H9 (cell line): ENCODE data around the gene MYRIP. TPM values are rescaled to one million over a fixed set of nuclear protein-coding genes. Genes with fewer than 3 reads are reported as not detected.

ENCODE experiments used
- DNase-seq: peaks from one replicate; pipeline ENCODE4 v3.0.0-alpha.2; 2017
- H2AFZ ChIP-seq: one replicate; pipeline ENCODE4 v1.6.1; 2013; ENCODE audit warnings: mild to moderate bottlenecking, low read length, control low read depth, moderate library complexity
- H2AK5ac ChIP-seq: 2 replicates; pipeline ENCODE4 v1.6.1; 2013; ENCODE audit warnings: low read length, control low read depth, mixed read lengths; ENCODE audit not compliant: insufficient read length
- H2BK120ac ChIP-seq: one replicate; pipeline ENCODE4 v1.6.1; 2013; ENCODE audit warnings: low read depth, mild to moderate bottlenecking, low read length, control low read depth, inconsistent platforms; ENCODE audit not compliant: poor library complexity, severe bottlenecking
- H2BK12ac ChIP-seq: 2 replicates; pipeline ENCODE4 v1.6.1; 2013; ENCODE audit warnings: low read length, control low read depth, mixed read lengths, low read depth; ENCODE audit not compliant: insufficient read length
- H2BK15ac ChIP-seq: 2 replicates; pipeline ENCODE4 v1.6.1; 2013; ENCODE audit warnings: low read depth, low read length, control low read depth
- H2BK20ac ChIP-seq: one replicate; pipeline ENCODE4 v1.6.1; 2013; ENCODE audit warnings: low read depth, mild to moderate bottlenecking, low read length, control low read depth, inconsistent platforms; ENCODE audit not compliant: poor library complexity, severe bottlenecking
- H2BK5ac ChIP-seq: 2 replicates; pipeline ENCODE4 v1.6.1; 2013; ENCODE audit warnings: low read length, control low read depth, mixed read lengths; ENCODE audit not compliant: insufficient read length
- H3K14ac ChIP-seq: 2 replicates; pipeline ENCODE4 v1.6.1; 2013; ENCODE audit warnings: low read length, control low read depth; ENCODE audit not compliant: insufficient read depth
- H3K18ac ChIP-seq: 2 replicates; pipeline ENCODE4 v1.6.1; 2013; ENCODE audit warnings: low read depth, mild to moderate bottlenecking, mixed read lengths, low read length, control low read depth; ENCODE audit not compliant: insufficient read length
- H3K23ac ChIP-seq: 2 replicates; pipeline ENCODE4 v1.6.1; 2013; ENCODE audit warnings: low read length, control low read depth, mixed read lengths, low read depth; ENCODE audit not compliant: insufficient read length
- H3K23me2 ChIP-seq: 2 replicates; pipeline ENCODE4 v1.6.1; 2013; ENCODE audit warnings: low read depth, mild to moderate bottlenecking, mixed read lengths, low read length, control low read depth; ENCODE audit not compliant: insufficient read length, poor library complexity, severe bottlenecking
- H3K27ac ChIP-seq: 2 replicates; pipeline ENCODE4 v1.5.1; 2013; ENCODE audit warnings: low read length, control low read depth, mixed read lengths, low read depth; ENCODE audit not compliant: insufficient read length
- H3K27me3 ChIP-seq: 2 replicates; pipeline ENCODE4 v1.6.1; 2013; ENCODE audit warnings: low read length, control low read depth, inconsistent platforms; ENCODE audit not compliant: insufficient read depth
- H3K4ac ChIP-seq: 2 replicates; pipeline ENCODE4 v1.6.1; 2013; ENCODE audit warnings: low read depth, mild to moderate bottlenecking, control low read depth, inconsistent platforms, low read length, moderate library complexity
- H3K4me1 ChIP-seq: 2 replicates; pipeline ENCODE4 v1.6.1; 2013; ENCODE audit warnings: low read length, control low read depth, inconsistent platforms; ENCODE audit not compliant: insufficient read depth
- H3K4me2 ChIP-seq: 2 replicates; pipeline ENCODE4 v1.6.1; 2013; ENCODE audit warnings: low read length, control low read depth, mixed read lengths; ENCODE audit not compliant: insufficient read length, insufficient read depth
- H3K56ac ChIP-seq: 2 replicates; pipeline ENCODE4 v1.6.1; 2013; ENCODE audit warnings: low read depth, mild to moderate bottlenecking, mixed read lengths, low read length, control low read depth; ENCODE audit not compliant: insufficient read length
- H3K79me1 ChIP-seq: 2 replicates; pipeline ENCODE4 v1.6.1; 2013; ENCODE audit warnings: low read depth, mild to moderate bottlenecking, moderate library complexity, low read length, control low read depth, inconsistent platforms; ENCODE audit not compliant: insufficient read depth, poor library complexity, severe bottlenecking
- H3K79me2 ChIP-seq: 2 replicates; pipeline ENCODE4 v1.6.1; 2013; ENCODE audit warnings: low read length, control low read depth, inconsistent platforms; ENCODE audit not compliant: insufficient read depth
- H3K9ac ChIP-seq: 2 replicates; pipeline ENCODE4 v1.6.1; 2013; ENCODE audit warnings: low read length, control low read depth, mixed read lengths; ENCODE audit not compliant: insufficient read length; ENCODE audit errors: extremely low read depth
- H3K9me3 ChIP-seq: one replicate; pipeline ENCODE4 v1.6.1; 2013; ENCODE audit warnings: low read depth, low read length, inconsistent platforms; ENCODE audit not compliant: control insufficient read depth
- H3T11ph ChIP-seq: one replicate; pipeline ENCODE4 v1.6.1; 2013; ENCODE audit warnings: mild to moderate bottlenecking, low read length, control low read depth, inconsistent platforms
- H4K20me1 ChIP-seq: one replicate; pipeline ENCODE4 v1.6.1; 2013; ENCODE audit not compliant: control insufficient read depth, insufficient read length, insufficient read depth
- H4K5ac ChIP-seq: 2 replicates; pipeline ENCODE4 v1.6.1; 2013; ENCODE audit warnings: low read depth, mild to moderate bottlenecking, mixed read lengths, low read length, control low read depth; ENCODE audit not compliant: insufficient read length
- H4K8ac ChIP-seq: replicated peaks from 2 replicates; pipeline ENCODE4 v1.6.1; 2013; ENCODE audit warnings: low read length, control low read depth, mixed read lengths, low read depth; ENCODE audit not compliant: insufficient read length
- H4K91ac ChIP-seq: 2 replicates; pipeline ENCODE4 v1.6.1; 2013; ENCODE audit warnings: low read depth, mild to moderate bottlenecking, moderate library complexity, mixed read lengths, low read length, control low read depth; ENCODE audit not compliant: insufficient read length
- H3K27ac Mint-ChIP-seq, 3 experiments: 2 replicates in 2 of 3; 3 replicates in 1 of 3; pipeline ENCODE4 v1.8.0; 2020 to 2021; ENCODE audit warnings: mixed read lengths in 3 of 3, mild to moderate bottlenecking in 1 of 3, moderate library complexity in 1 of 3
- H3K27me3 Mint-ChIP-seq: 2 replicates; pipeline ENCODE4 v1.8.0; 2021; ENCODE audit warnings: low read depth, mild to moderate bottlenecking, moderate library complexity, mixed read lengths
- H3K36me3 Mint-ChIP-seq, 3 experiments: 2 replicates in 2 of 3; 3 replicates in 1 of 3; pipeline ENCODE4 v1.8.0; 2020 to 2021; ENCODE audit warnings: low read depth in 3 of 3, mixed read lengths in 3 of 3; ENCODE audit not compliant: insufficient read depth in 1 of 3
- H3K4me1 Mint-ChIP-seq, 2 experiments: 2 replicates each; pipeline ENCODE4 v1.8.0; 2020; ENCODE audit warnings: mixed read lengths in 2 of 2
- H3K4me3 Mint-ChIP-seq, 2 experiments: 2 replicates in 1 of 2; 3 replicates in 1 of 2; pipeline ENCODE4 v1.8.0; 2020 to 2021; ENCODE audit warnings: mild to moderate bottlenecking in 2 of 2, mixed read lengths in 2 of 2, moderate library complexity in 1 of 2
- H3K9me3 Mint-ChIP-seq, 2 experiments: 2 replicates in 1 of 2; 3 replicates in 1 of 2; pipeline ENCODE4 v1.8.0; 2020; ENCODE audit warnings: mild to moderate bottlenecking in 2 of 2, mixed read lengths in 2 of 2, moderate library complexity in 1 of 2
- WGBS: extraction: QIAGEN DNeasy Blood & Tissue Kit; methylation state at CpG from one replicate; pipeline ENCODE4 v1.1.7; 2013; ENCODE audit warnings: missing lambda C conversion rate, low lambda C conversion rate, mixed read lengths; ENCODE audit not compliant: insufficient read length; ENCODE audit errors: extremely low coverage; 5-methylcytosine and 5-hydroxymethylcytosine counted together
- total RNA-seq: library from RNA; stranded (reverse); gene quantifications from 2 replicates; pipeline ENCODE4 v1.2.1, GENCODE V29; 2021
- TF ChIP-seq, protein P1 (sequence below): fragments of 200-600 bp; sonication (generic); conservative IDR thresholded peaks from 3 replicates; pipeline ENCODE4 v1.8.0; 2021; ENCODE audit warnings: antibody characterized with exemption, mild to moderate bottlenecking

The MYRIP gene
- total RNA-seq, 1 experiment from 2014 or later = 1.8 TPM

DNA sequence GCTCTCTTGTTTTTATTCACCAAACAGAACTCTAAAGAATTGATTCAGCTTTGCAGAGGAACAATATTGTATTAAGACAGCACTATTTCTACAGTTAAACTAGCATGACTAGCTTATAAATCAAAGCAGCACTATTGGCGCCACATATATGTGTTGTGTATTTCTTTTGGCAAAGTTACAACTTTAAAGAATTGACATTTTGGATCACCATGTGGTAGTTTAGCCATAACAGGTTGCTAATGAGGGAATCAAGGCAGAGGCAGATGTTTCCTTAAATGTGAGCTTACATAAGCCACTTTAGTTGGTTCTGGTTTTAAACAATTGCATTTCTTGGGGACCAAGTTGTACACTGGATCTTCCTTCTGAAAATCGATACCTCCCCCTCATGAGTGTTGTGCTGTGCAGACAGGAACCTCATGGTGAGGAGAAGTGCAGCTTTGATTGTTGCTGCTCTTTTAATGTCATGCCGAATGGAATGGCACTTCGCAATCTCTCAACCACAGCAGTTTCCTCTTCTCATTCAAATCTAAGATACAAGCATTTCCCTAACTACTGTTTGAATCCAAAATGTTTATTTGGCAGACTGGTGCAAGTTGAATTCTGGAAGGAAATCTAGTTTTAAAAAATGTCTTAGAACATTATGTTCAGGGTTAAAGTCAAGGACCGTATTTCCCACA lies 151.2 kb downstream of the MYRIP start:
- TF ChIP-seq, protein P1, sequence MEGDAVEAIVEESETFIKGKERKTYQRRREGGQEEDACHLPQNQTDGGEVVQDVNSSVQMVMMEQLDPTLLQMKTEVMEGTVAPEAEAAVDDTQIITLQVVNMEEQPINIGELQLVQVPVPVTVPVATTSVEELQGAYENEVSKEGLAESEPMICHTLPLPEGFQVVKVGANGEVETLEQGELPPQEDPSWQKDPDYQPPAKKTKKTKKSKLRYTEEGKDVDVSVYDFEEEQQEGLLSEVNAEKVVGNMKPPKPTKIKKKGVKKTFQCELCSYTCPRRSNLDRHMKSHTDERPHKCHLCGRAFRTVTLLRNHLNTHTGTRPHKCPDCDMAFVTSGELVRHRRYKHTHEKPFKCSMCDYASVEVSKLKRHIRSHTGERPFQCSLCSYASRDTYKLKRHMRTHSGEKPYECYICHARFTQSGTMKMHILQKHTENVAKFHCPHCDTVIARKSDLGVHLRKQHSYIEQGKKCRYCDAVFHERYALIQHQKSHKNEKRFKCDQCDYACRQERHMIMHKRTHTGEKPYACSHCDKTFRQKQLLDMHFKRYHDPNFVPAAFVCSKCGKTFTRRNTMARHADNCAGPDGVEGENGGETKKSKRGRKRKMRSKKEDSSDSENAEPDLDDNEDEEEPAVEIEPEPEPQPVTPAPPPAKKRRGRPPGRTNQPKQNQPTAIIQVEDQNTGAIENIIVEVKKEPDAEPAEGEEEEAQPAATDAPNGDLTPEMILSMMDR = no peak
- Histone ChIP-seq H2BK12ac (no peak overlapping the region), H3K14ac (no peak overlapping the region), H2BK5ac (no peak overlapping the region), H2BK15ac (no peak overlapping the region), H3K4ac (no peak overlapping the region), H3K27ac (no peak overlapping the region), H3K23ac (no peak overlapping the region), H4K20me1 (no peaks in the 10 kb centered on the region), H2AK5ac (no peak overlapping the region), H3K23me2 (no peaks in the 10 kb centered on the region), H3K18ac (no peak overlapping the region), H3K9ac (no peak overlapping the region), H4K5ac (no peak overlapping the region), H2BK120ac (no peak overlapping the region), H4K91ac (no peak overlapping the region), H4K8ac (no peak overlapping the region), H2AFZ (no peak overlapping the region), H3K4me1 (peaks cover 5% of the 10 kb centered on the region; the same call in 1 of the 2 replicates), H3K27me3 (no peaks in the 10 kb centered on the region), H3K9me3 (no peaks in the 10 kb centered on the region), H3K4me2 (no peak overlapping the region), H3K79me1 (no peaks in the 10 kb centered on the region), H3K79me2 (no peaks in the 10 kb centered on the region), H3K56ac (no peak overlapping the region), H2BK20ac (no peak overlapping the region), H3T11ph (no peak overlapping the region)
- Mint-ChIP-seq H3K27me3 (no peaks in the 10 kb centered on the region; the same call in 1 of the 2 replicates), H3K36me3 (no peaks in the 10 kb centered on the region), H3K4me3 (no peak overlapping the region), H3K9me3 (peaks cover 2 to 5% of the 10 kb centered on the region in 2 experiments; a peak in 3 of 5 replicates), H3K4me1 (peaks cover 21 to 27% of the 10 kb centered on the region in 2 experiments), H3K27ac (no peak overlapping the region)
- WGBS = no CpG with 5 or more reads among the region's 5 CpGs
- no peak for DNase-seq
